HG02885 (cell line): Measurements from ENCODE around the gene SHROOM4.

Experiments used
- ATAC-seq: cut with Tn5 transposase; IDR thresholded peaks from one replicate; pipeline ENCODE4 v1.9.1; 2021; ENCODE audit warnings: mild to moderate bottlenecking; ENCODE audit not compliant: unreplicated experiment, poor library complexity

The SHROOM4 gene

GRCh38 chrX:50707955-50708699, 105.9 kb downstream of the SHROOM4 start:
- no peak for ATAC-seq

DNA sequence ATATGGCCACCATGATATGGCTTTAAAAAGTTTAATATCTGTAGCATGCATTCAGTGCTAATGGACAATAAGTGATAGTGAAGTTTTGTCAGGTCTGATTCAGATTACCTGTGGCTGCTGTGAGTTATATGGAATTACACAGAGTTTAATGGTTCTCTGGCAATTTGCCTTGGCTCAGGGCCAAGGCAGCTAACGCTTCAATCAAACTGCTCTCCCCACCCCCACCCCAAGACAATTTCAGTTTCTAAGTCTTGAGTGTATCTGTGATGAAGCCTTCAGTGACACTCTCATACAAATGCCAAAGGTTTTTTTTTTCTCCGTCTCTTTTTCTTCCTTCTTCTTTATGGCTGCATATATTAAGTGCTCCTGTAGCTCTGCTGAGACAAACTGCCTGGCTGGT, 106.6 kb downstream of the SHROOM4 start:
- no peak for ATAC-seq

- ATAC-seq = no peak
Observed at GRCh38 chrX:50705042-50705441, 109.0 kb downstream of the SHROOM4 start.

DNA sequence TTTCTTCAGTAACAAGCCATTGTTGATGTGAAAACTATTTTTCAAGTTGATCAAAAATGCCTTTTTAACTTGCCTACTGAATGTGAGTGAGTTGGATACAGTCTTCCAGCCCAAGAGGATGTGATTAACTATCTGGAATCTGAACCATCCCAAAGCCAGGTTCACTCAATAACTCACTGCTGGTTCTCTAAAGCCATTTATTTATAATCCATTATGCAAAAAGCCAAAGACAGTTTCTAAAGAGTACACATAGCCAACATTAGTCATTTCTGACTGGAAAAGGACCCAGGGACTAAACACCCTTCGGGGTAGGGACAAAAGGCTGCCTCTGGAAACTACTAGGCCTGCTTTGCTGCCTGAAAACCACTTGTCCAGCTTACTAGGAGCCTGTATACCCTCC, 109.6 kb downstream of the SHROOM4 start:
- no peak for ATAC-seq

DNA sequence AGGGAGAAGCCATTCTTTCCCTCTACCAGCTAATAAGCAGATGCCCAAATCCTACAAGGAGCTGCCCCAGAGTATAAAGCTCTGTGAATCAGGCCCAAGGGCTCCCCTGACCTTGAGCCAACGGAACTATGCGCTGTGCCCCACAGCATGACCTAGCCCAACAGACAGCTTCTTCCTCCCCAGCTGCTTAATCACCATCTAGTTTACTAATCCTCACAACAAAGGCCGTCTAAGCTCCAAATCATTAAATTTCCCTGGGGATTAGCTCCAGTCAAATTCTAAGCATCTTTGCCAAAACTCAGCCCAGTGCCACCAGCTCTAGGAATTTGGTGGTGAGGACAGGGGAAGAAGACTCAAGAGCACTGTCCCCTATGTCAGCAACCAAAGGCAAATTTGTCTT, 113.1 kb downstream of the SHROOM4 start:
- no peak for ATAC-seq

- ATAC-seq = no peak
Observed at GRCh38 chrX:50698944-50699343, 115.0 kb downstream of the SHROOM4 start.

DNA sequence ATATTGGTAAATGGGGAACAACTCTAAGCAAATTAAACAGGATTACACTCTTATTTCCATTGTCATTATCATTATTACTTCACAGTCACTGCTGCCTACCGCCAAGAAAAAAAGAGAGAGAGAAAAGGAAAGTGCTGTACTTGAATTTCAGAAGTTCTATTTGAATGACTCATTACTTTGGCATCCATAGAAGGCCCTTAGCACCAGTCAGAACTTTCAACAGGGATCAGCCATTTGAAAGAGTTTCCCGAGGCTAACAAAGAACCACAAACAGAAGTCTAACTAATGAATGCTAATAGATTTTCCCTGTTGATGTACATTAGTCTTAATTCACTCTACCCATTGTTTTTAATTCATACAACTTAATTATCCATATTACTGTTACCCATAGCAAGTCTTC, 116.3 kb downstream of the SHROOM4 start:
- ATAC-seq = no peak

- ATAC-seq = peak; percentile 92
Observed at GRCh38 chrX:50691820-50692219, 122.2 kb downstream of the SHROOM4 start.

DNA sequence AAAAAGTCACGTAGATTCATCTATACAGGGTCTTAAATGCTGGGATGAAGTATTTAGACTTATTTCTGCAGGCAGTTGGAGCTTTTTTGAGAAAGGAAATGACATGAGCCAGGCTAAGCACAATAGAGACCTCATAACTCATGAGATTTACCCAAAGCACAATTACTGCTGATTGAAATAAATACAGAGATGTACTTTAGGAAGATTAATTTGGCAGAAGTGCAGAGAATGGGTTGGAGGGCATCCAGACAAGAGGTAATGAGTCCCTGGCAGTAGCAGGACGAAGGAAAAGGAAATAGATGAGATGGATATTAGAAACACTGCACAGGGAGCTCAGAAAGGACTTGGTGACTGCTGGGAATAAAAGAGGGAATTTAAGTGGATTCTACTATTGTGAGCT, 129.1 kb downstream of the SHROOM4 start:
- no peak for ATAC-seq

DNA sequence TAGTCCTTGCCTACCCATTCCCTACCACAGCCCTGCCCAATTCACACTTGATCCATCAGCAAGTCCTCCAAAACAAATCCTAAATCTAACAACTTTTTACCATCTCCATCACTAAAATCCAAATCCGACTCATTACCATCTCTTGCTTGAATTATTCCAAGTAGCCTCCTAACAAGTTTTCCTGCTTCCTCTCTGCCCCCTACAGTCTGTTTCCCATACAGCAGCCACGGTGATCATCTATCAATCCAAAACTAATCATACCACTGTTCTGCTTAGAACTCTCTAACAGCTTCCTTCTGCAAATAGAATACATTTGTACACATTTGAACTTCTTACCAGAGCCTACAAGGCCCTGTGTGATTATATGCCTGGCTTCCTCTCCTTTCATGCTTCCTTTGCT, 133.0 kb downstream of the SHROOM4 start:
- ATAC-seq = no peak

DNA sequence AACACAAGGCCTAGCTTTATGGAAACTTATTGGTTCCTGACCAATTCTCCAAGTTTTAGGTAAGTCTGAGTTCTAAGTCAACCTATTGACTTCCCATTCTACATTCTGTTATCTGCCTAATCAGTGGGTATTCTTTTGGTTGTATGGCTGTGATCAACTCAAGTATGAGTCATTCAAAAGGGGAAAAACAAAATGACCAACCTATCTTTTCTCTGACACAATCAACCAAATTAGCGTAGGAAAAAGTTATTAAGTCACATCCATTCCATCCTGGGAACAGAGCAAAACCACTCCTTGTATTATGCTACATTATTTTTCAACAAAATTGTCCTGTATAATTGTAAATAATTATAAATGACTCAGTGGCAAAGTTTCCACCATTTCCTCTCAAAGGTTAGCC, 136.2 kb downstream of the SHROOM4 start:
- ATAC-seq = no peak

DNA sequence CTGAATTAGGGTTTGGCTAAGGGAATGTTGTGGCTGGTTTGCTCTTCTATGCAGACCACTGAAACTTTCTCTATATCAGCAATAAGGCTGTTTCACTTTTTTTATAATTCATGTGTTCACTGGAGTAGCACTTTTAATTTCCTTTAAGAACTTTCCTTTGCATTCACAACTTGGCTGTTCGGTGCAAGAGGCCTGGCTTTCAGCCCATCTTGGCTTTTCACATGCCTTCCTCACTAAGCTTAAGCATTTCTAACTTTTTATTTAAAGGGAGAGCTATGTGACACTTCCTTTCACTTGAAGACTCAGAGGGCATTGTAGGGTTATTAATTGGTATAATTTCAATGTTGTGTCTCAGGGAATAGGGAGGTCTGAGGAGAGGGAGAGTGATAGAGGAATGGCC, 142.3 kb downstream of the SHROOM4 start:
- ATAC-seq = no peak

DNA sequence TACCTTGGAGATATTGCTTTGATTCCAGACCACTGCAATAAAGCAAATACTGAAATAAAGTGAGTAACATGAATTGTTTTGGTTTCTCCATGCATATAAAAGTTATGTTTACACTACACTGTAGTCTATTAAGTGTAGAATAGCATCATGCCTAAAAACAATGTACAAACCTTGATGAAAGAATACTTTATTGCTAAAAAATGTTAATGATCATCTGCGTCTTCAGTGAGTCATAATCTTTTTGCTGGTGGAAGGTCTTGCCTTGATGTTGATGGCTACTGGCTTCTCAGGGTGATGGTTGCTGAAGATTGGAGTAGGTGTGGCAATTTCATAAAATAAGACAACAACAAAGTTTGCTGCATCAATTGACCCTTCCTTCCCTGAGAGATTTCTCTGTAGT, 145.1 kb downstream of the SHROOM4 start:
- ATAC-seq = no peak

DNA sequence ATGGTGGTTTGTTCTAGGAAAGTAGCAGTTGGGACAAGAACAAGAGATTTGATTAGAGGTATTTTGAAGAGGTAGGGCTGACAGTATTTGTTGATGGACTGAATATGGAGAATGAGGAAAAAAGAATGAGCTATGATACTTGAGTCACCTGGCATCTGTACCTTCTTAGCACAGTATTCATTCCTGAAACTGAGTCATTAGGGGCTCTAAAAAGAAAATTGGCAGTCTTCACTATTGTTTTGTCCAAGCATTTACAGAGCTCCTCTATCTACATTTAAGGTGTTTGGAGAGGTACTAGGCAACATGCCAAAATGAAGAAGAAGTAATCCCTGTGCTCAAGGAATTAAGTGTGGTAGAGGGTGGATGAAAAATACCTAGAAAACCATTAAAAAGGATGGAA, 165.8 kb downstream of the SHROOM4 start:
- no peak for ATAC-seq

DNA sequence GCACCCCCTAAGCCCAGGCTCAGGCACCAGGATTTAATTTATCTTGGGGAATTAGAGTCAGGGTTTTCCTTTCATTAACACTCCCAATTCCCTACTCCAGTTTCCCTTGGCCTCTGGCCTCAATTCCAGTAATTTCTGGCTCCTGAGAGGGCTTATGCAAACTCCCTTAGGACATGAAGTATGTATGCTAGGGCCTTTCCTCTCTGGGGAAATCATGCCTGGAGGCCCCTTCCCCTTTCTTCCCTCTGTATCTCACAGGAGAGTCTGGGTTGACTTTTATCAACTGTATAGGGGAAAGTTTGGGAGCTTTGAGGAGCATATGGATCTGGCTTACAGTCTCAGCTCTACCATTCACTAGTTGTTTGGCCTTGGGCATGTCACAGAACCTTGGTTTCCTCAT, 169.5 kb downstream of the SHROOM4 start:
- no peak for ATAC-seq

- no peak for ATAC-seq
Observed at GRCh38 chrX:50643525-50644137, 170.4 kb downstream of the SHROOM4 start.

DNA sequence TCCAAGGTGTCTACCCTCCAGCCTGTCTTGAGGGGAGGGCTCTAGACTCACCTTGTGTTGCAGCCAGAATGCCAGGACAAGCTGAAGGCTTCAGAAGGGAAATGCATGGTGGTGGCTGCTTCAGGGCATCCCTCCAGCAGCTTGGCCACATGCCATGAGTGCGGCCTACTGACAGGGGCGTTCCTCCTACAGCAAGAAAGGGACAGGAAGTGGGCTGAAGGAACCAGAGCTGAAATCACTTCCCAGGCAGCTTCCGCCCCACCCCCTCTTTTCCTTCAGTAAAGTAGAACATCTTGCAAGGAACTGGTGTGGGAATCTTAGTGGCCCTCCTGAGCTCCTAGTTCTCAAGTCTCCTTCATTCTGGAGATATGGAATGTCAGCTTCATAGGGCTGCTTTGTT, 175.9 kb downstream of the SHROOM4 start:
- no peak for ATAC-seq

- ATAC-seq = no peak
Observed at GRCh38 chrX:50635817-50636365, 178.1 kb downstream of the SHROOM4 start.

DNA sequence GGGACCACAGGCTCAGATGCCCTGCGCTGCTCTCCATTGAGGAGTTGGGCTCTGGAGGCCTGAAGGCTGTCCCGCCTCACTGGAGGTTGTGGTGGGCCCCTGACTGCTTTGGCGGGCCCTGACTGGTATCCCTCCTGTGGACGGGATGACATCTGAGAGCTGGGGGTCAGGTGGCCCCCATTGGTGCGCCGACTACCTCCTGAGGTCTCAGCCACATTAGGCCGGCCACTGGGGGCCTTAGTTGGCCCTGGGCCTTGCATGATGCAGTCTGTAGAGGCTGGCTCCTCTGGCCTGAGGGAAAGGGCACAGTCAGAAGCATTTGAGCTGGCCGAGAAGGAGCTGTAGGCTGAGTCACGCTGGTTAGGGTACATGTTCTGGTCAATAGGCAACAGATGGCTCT, 178.8 kb downstream of the SHROOM4 start:
- ATAC-seq = no peak

DNA sequence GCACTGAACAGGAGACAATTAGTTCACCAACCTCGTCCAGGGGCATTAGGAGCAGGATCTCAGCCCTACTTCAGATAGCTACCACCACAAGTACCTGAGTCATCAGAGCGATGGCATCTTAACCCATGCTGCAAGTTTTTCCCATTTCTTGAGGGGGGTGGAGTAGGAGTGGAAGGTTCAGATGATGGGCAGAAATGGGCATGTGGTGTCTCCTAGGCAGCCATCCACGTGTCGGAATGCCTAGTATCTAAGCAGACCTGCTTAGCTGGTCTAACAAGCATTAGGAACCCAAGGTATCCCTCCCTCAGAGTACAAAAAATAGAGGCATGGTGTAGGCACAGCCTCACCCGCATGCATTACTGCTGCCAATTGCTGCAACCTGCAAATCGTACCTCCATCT, 184.2 kb downstream of the SHROOM4 start:
- no peak for ATAC-seq

DNA sequence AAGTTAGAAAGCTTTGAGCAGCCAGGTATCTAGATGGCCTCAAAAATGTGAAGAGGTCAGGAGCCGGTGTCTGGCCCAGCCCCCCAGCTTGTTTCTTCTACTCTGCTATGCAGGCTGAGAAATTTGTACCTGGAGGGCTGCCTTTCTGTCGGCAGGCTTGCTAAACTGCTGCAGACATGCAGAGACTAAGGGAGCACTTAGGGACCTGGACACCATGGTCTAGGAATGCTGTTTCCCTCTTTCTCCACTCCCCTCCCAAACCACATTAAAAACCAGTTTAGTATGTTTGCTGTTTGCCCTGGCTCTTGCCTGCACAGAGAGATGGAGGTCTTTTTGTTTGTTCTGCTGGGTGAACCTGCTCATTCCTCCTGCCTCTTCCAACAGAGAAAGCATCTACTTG, 186.3 kb downstream of the SHROOM4 start:
- no peak for ATAC-seq

DNA sequence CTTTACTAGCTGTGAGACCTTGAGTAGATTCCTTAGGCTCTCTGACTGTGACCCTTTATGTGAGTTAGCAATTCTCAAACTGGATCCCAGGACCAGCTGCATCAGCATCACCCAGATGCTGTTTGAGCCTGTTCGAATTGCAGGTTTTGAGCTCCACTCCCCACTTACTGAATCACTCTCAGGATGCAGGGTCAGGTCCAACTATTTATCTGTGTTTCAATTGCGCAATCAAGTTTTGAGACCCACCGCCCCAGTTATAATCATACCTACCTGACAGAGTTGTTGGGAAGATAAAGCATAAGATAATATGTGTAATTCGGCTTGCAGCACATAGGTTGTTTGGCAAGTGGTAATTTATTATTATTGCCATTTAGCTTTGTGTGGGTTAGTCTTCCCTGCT, 187.6 kb downstream of the SHROOM4 start:
- no peak for ATAC-seq
